GM18499 (cell line): Measurements from ENCODE around the gene BCAS1.
A peak's percentile ranks its signal among the peaks of the same experiment; 100 is the strongest.

Source experiments
- ATAC-seq: cut with Tn5 transposase; IDR thresholded peaks from one replicate; pipeline ENCODE4 v1.9.1; 2021; ENCODE audit warnings: moderate number of reproducible peaks; ENCODE audit not compliant: insufficient read depth, unreplicated experiment

The BCAS1 gene

GRCh38 chr20:54082100-54082499 lies 11.7 kb upstream of the BCAS1 start:
- no peak for ATAC-seq

GRCh38 chr20:54079652-54080051 lies 9.3 kb upstream of the BCAS1 start:
- no peak for ATAC-seq

- ATAC-seq: no peak
Measured at GRCh38 chr20:54078296-54078984, 8.0 kb upstream of the BCAS1 start.

GRCh38 chr20:54076259-54076658 lies 5.9 kb upstream of the BCAS1 start:
- no peak for ATAC-seq

GRCh38 chr20:54075322-54075721 lies 4.9 kb upstream of the BCAS1 start:
- ATAC-seq: no peak

GRCh38 chr20:54074511-54074910 lies 4.1 kb upstream of the BCAS1 start:
- ATAC-seq: no peak

- no peak for ATAC-seq
Measured at GRCh38 chr20:54073288-54073687, 2.9 kb upstream of the BCAS1 start.

GRCh38 chr20:54069501-54069971 lies 858 bp downstream of the BCAS1 start:
- no peak for ATAC-seq

GRCh38 chr20:54068966-54069365 lies 1.4 kb downstream of the BCAS1 start:
- ATAC-seq: no peak

GRCh38 chr20:54068495-54068894 lies 1.9 kb downstream of the BCAS1 start:
- no peak for ATAC-seq

- no peak for ATAC-seq
Measured at GRCh38 chr20:54067606-54068174, 2.7 kb downstream of the BCAS1 start.

- no peak for ATAC-seq
Measured at GRCh38 chr20:54065601-54066038, 4.8 kb downstream of the BCAS1 start.

- no peak for ATAC-seq
Measured at GRCh38 chr20:54064939-54065338, 5.5 kb downstream of the BCAS1 start.

GRCh38 chr20:54063992-54064676 lies 6.3 kb downstream of the BCAS1 start:
- ATAC-seq: no peak

GRCh38 chr20:54063580-54063979 lies 6.8 kb downstream of the BCAS1 start:
- no peak for ATAC-seq

GRCh38 chr20:54062812-54063280 lies 7.5 kb downstream of the BCAS1 start:
- peak; percentile 36 for ATAC-seq

- ATAC-seq: no peak
Measured at GRCh38 chr20:54061101-54061881, 9.1 kb downstream of the BCAS1 start.

- no peak for ATAC-seq
Measured at GRCh38 chr20:54059691-54060364, 10.6 kb downstream of the BCAS1 start.

- ATAC-seq: no peak
Measured at GRCh38 chr20:54058420-54059139, 11.8 kb downstream of the BCAS1 start.
